Measurements from ENCODE around the gene EXPH5. TPM values are rescaled to one million over a fixed set of nuclear protein-coding genes. Genes with fewer than 3 reads are reported as not detected.
"Not testable (repeated sequence)": the region's sequence is repeated elsewhere in the genome, so short reads cannot be mapped to it uniquely, and the experiment has no call there.

Gene EXPH5
- polyA plus RNA-seq (ENCODE audit: insufficient read length in 3 of 3) = 1 to 10 TPM; 3.0 to 4.9 (median 3.8) TPM
- long read RNA-seq, donor 1 = 0 reads
- long read RNA-seq, donor 2 = 0 reads
- long read RNA-seq, donor 3, partial matches to known transcripts = 0 of 1 reads
- long read RNA-seq, donor 3, other reads (novel, unspliced or antisense) = 0 of 1 reads
- long read RNA-seq, donor 4 = 0 reads
- long read RNA-seq, donor 5 = 0 reads
- long read RNA-seq, donor 6, full-length matches to known transcripts = 1 of 1 reads
- long read RNA-seq, donor 6, partial matches to known transcripts = 0 of 1 reads
- long read RNA-seq, donor 6, other reads (novel, unspliced or antisense) = 0 of 1 reads
- long read RNA-seq, donor 7, full-length matches to known transcripts = 1 of 1 reads
- long read RNA-seq, donor 7, partial matches to known transcripts = 0 of 1 reads
- long read RNA-seq, donor 7, other reads (novel, unspliced or antisense) = 0 of 1 reads
- long read RNA-seq, donor 8, full-length matches to known transcripts = 2 of 2 reads
- long read RNA-seq, donor 8, partial matches to known transcripts = 0 of 2 reads
- long read RNA-seq, donor 8, other reads (novel, unspliced or antisense) = 0 of 2 reads
- long read RNA-seq, donor 9, full-length matches to known transcripts = 1 of 1 reads
- long read RNA-seq, donor 9, partial matches to known transcripts = 0 of 1 reads
- long read RNA-seq, donor 9, other reads (novel, unspliced or antisense) = 0 of 1 reads
- long read RNA-seq, donor 10 = 0 reads
- long read RNA-seq, donor 11 = 0 reads
- long read RNA-seq, donor 12 = 0 reads
- long read RNA-seq, donor 13 = 0 reads
- long read RNA-seq, donor 14 = 0 reads
- long read RNA-seq, donor 15 = 0 reads
- long read RNA-seq, donor 16, full-length matches to known transcripts = 4 of 4 reads
- long read RNA-seq, donor 16, partial matches to known transcripts = 0 of 4 reads
- long read RNA-seq, donor 16, other reads (novel, unspliced or antisense) = 0 of 4 reads

- DNase-seq (ENCODE audit: extremely low read depth in 1 of 11, low read depth in 9 of 11, low spot score in 4 of 11) = peak; percentile 74 to 92 (median 82)
These were observed at the start of gene EXPH5 for GRCh38 chr11:108593214-108593922. TSS of gene EXPH5 (minus strand) at chr11:108593768. CDS start at chr11:108593536, 232 bp downstream.

DNA sequence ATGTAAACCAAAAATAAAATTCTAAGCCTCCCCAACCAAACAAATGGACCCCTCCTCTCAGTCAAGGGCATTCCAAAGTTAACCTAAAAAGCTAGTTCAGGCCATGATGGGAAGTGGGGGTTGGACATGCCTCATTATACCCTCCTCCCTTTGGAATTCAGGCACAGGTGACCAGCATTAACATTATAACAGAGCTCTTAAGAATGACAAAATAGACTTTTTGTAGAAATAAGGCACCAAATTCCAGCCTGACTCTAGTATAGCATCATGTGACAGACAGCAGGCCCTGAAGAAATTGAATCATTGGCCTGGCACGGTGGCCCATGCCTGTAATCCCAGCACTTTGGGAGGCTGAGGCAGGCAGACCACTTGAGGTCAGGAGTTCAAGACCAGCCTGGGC, 48.2 kb upstream of the EXPH5 start:
- not testable (repeated sequence) for DNase-seq (ENCODE audit: extremely low read depth in 1 of 11, low read depth in 9 of 11, low spot score in 4 of 11)

GRCh38 chr11:108639146-108639545, 45.6 kb upstream of the EXPH5 start:
- DNase-seq (ENCODE audit: extremely low read depth in 1 of 11, low read depth in 9 of 11, low spot score in 4 of 11) = no peak

DNA sequence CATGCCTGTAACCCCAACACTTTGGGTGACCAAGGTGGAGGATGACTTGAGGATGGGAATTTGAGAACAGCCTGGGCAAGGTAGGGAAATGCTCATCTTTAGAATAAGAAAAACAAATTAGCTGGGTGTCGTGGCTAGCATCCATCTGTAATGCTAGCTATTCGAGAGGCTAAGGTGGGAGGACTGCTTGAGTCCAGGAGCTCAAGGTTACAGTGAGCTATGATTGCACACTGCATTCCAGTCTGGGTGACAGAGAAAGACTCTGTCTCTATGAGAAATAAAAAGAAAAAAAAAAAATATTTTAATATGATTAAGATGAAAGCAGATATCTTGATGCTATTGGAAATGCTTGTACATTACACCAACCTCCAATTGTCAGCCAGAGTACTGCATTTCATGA, 42.7 kb upstream of the EXPH5 start:
- no peak for DNase-seq (ENCODE audit: extremely low read depth in 1 of 11, low read depth in 9 of 11, low spot score in 4 of 11)

DNA sequence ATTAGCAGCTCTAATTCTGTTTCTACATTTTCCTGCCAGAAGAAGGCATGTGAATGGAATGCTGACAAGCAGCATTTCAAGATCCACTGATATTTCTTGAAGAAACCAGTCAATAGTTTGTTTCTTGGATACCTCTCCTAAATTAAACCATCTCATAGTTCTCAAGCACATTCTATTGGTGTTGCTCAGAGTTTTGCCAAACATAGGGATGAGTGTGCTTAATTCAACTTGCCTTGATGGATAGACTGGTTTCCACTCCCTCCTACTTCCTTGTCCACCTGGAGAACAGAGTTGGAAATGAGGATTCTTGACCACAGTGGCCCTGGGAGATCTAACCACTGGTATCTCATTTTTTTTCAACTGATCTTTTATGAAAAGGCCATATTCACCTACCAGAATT, 41.5 kb upstream of the EXPH5 start:
- DNase-seq (ENCODE audit: extremely low read depth in 1 of 11, low read depth in 9 of 11, low spot score in 4 of 11) = no peak

GRCh38 chr11:108632041-108632704, 38.6 kb upstream of the EXPH5 start:
- DNase-seq (ENCODE audit: extremely low read depth in 1 of 11, low read depth in 9 of 11, low spot score in 4 of 11) = no peak

GRCh38 chr11:108629274-108629673, 35.7 kb upstream of the EXPH5 start:
- no peak for DNase-seq (ENCODE audit: extremely low read depth in 1 of 11, low read depth in 9 of 11, low spot score in 4 of 11)

DNA sequence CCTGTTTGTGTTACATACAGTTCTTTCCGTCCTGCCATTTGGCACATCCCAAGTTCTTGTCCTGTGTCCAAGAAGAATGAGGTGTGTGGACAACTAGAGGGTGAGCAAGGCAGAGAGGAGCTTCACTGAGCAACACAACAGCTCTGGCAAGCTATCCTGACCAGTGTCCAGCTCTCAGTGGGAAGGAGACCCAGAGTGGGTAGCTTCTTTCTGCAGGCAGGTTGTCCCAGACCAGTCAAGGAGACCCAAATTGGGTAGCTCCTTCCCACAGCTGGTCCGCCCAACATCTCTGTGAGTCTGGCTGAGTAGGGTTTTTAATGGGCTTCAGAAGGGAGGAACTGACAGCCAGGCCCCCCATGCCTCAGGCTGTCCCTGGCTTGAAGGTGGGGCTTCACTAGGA, 35.2 kb upstream of the EXPH5 start:
- no peak for DNase-seq (ENCODE audit: extremely low read depth in 1 of 11, low read depth in 9 of 11, low spot score in 4 of 11)

DNA sequence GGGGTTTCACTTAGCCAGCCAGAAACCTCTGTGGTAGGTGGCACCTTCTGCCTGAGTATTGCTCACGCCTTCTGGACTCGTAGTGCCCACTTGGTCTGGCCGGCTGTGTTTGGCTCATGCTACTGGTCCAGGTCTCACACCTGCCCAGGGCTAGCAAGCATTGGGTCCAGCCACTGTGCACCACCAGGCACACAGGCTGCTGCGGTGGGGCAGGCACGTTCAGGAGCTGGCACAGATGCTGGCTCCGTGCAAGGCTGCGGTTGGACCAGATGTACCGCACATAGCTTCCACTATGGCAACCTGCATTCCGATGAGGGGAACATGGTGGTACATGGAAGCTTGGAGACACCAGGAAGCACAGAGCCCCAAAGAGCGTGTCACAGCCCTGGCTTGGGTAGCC, 34.8 kb upstream of the EXPH5 start:
- DNase-seq (ENCODE audit: extremely low read depth in 1 of 11, low read depth in 9 of 11, low spot score in 4 of 11) = no peak

- no peak for DNase-seq (ENCODE audit: extremely low read depth in 1 of 11, low read depth in 9 of 11, low spot score in 4 of 11)
These were observed 30.8 kb upstream of the EXPH5 start for GRCh38 chr11:108624196-108624925.

DNA sequence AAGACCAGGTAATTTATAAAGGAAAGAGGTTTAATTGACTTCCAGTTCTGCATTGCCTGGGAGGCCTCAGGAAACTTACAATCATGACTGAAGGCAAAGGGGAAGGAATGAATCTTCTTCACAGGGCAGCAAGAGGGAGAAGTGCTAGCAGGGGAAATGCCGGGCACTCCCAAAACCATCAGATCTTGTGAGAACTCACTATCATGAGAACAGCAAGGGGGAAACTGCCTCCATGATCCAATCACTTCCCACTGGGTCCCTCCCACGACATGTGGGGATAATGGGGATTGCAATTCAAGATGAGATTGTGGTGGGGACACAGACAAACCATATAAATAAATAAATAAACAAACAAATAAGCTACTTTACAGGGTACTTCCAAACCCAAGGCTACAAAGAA, 28.8 kb upstream of the EXPH5 start:
- no peak for DNase-seq (ENCODE audit: extremely low read depth in 1 of 11, low read depth in 9 of 11, low spot score in 4 of 11)

DNA sequence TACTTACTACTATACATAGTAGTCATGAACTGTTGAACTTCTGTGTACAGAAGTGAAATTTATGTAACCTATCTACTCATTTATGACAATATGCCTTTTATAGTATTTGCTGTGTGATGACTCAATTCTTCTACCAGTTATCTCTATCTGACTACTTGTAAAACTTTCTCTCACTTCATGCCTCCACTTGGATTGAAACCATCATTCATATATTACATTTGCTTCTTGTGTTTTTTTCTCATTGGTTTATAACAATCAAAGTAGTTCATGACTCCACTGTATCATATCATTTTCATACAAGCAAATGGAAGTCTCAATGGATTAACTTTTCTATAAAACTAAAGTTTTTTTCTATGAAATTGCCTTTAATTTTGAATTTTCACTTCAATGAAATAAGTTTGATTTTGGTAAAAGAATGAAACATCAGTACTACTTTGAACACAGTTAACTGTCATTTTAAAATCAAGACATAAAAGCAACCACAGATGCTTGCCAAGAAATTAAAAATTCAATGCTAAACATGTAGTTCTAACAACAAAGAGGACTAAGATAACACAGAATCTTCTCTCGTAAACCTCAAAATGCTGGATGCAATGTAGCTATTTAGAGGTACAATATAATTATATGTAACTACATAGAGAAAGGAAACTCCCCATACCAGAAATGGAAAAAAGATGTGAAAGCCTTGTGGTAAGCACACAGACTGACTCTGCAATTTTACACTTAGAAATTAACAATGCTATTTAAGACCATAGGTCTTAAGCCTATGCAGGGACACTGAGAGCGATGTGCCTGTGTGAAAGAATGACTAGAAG, 27.6 kb upstream of the EXPH5 start:
- DNase-seq (ENCODE audit: extremely low read depth in 1 of 11, low read depth in 9 of 11, low spot score in 4 of 11) = no peak

DNA sequence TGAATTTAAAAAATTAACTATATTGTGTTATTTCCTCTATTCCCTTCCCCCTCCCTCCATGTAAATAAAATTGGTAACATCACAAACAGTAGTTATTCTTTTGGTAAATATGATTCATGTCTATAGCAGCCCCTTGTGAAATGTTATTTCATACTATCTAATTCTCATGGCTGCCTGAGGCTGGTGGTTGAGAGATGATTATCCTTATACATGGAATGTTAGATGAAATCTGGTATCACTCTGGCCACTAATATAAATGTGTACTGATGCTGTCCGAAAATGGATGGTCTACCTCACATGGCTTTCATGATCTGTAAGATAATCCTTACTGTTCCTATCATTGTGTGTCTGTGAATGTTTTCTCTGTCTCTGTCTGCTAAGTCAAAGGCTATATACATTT, 25.0 kb upstream of the EXPH5 start:
- DNase-seq (ENCODE audit: extremely low read depth in 1 of 11, low read depth in 9 of 11, low spot score in 4 of 11) = no peak

DNA sequence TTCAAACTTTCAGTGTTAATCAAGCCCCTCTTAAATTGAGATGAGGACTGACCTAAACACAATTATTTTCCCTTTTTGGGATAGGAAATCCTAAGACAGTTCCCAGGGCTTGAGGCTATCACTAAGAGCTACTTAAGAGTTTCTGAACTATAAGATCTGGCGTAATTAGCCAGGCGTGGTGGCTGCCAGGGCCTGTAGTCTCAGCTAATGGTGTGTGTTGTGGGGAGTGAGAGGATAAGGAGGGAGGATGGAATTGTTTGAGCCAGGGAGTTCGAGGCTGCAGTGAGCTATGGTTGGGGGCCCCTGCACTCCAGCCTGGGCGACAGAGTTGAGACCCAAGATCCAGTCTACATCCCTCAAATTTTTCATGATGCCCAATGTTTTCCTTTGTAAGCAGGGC, 23.5 kb upstream of the EXPH5 start:
- DNase-seq (ENCODE audit: extremely low read depth in 1 of 11, low read depth in 9 of 11, low spot score in 4 of 11) = no peak

DNA sequence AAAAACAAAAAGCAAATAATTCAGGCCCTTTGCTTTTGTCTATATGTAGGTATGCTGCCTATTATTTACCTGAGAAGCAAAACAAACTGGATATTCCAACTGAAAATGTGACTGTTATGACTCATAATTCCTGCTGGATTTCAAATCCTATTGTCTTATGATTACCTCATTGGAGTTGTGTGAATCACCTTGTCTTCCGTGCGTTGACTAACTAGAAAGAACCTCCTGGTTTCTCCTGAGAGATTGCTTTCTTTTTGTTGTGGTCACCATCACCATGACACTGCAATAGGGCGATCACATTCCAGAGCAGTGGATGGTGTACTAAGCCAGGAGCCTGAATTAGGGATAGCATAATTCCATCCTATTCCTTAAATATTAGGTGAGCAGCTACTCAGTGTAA, 23.0 kb upstream of the EXPH5 start:
- no peak for DNase-seq (ENCODE audit: extremely low read depth in 1 of 11, low read depth in 9 of 11, low spot score in 4 of 11)

- no peak for DNase-seq (ENCODE audit: extremely low read depth in 1 of 11, low read depth in 9 of 11, low spot score in 4 of 11)
These were observed 20.5 kb upstream of the EXPH5 start for GRCh38 chr11:108614086-108614485.

GRCh38 chr11:108609682-108610081, 16.1 kb upstream of the EXPH5 start:
- DNase-seq (ENCODE audit: extremely low read depth in 1 of 11, low read depth in 9 of 11, low spot score in 4 of 11) = no peak
